ENCODE results near the gene DCUN1D4. TPM values are rescaled to one million over a fixed set of nuclear protein-coding genes. Genes with fewer than 3 reads are reported as not detected.

The DCUN1D4 gene
- total RNA-seq, 2 experiments from 2014 or later: 39.4 to 42.9 TPM

GRCh38 chr4:51845711-51846110 is 2.8 kb downstream of the DCUN1D4 start:
- Mint-ChIP-seq H3K4me3 (no peak overlapping the region), H3K36me3 (peaks cover 16% of the 10 kb centered on the region), H3K27ac (no peak overlapping the region), H3K27me3 (no peaks in the 10 kb centered on the region), H3K4me1 (peaks cover 37% of the 10 kb centered on the region), H3K9me3 (no peaks in the 10 kb centered on the region)
- DNase-seq: no peak

- Mint-ChIP-seq H3K27me3 (no peaks in the 10 kb centered on the region), H3K4me1 (peaks cover 58% of the 10 kb centered on the region), H3K36me3 (peaks cover 28% of the 10 kb centered on the region)
These were observed 6.5 kb downstream of the DCUN1D4 start for GRCh38 chr4:51849430-51849829.

GRCh38 chr4:51850294-51850693 is 7.3 kb downstream of the DCUN1D4 start:
- H3K9me3 Mint-ChIP-seq: no peaks in the 10 kb centered on the region
- H3K27ac Mint-ChIP-seq: no peak overlapping the region
- peaks cover 59% of the 10 kb centered on the region for H3K4me1 Mint-ChIP-seq
- H3K27me3 Mint-ChIP-seq: no peaks in the 10 kb centered on the region
- no peak overlapping the region for H3K4me3 Mint-ChIP-seq
- DNase-seq: no peak
- H3K36me3 Mint-ChIP-seq: peaks cover 26% of the 10 kb centered on the region

More at GRCh38 chr4:51849430-51849829, 6.5 kb downstream of the DCUN1D4 start:
- Mint-ChIP-seq H3K4me3 (no peak overlapping the region), H3K27ac (no peak overlapping the region), H3K9me3 (no peaks in the 10 kb centered on the region)
- no peak for DNase-seq

DNA sequence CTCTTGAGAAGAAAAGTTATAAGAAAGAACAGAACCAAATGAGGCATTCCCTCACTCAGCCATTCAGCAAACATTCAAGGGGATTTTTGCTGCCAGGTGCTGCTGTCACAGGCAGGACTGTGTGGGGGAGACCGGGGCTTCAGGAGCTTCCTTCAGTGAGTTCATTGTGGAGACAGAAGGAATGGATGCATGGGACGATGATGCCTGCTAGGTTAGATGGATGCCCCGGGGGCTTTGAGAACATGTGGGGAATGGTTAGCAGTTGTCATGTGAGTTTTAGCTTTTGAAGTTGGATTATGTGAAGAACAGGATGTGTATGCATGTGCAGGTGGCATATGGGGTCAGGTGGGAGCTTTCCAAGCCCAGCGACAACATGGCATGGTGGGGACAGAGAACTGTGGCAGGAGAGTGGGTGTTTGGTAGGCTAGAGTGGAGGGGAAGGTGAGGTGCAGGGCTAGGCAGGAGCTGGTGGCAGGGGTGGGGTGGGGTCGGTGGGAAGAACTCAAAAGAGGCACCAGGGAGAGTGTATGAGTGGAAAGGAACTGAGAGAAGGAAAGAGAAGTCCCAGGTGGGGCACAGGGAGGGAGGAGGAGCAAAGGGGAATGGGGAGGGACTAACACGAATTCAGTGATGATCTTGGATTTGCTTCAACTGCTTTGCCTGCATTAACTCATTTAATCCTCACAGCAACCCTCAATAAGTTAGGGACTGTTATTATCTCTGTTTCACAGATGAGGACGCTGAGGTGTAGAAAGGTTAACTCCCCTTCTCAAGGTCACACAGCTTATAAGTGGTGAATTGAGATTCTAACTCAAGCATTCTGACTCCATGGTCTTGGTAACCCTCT is 8.4 kb downstream of the DCUN1D4 start:
- Mint-ChIP-seq H3K4me1 (peaks cover 58% of the 10 kb centered on the region), H3K27me3 (no peaks in the 10 kb centered on the region), H3K9me3 (no peaks in the 10 kb centered on the region), H3K36me3 (peaks cover 25% of the 10 kb centered on the region), H3K27ac (no peak overlapping the region), H3K4me3 (no peak overlapping the region)
- no peak for DNase-seq

DNA sequence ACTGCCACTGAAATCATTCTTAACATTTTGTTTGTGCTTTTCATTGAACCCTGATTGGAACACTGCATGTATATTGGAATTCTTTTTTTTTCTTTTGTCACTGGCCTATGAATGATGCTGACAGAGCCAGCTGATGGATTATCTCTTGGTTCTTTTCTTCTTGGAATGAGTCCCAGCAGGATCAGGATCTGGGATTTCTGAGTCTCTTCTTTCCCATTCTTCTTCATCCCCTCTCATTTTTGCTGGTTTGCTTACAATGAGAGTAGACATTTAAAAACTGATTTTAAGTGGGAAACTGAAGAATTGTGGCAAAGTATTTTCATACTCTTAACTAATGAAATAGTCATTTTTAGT is 9.0 kb downstream of the DCUN1D4 start:
- Mint-ChIP-seq H3K36me3 (peaks cover 26% of the 10 kb centered on the region), H3K27ac (no peak overlapping the region), H3K27me3 (no peaks in the 10 kb centered on the region), H3K9me3 (no peaks in the 10 kb centered on the region), H3K4me3 (no peak overlapping the region), H3K4me1 (peaks cover 59% of the 10 kb centered on the region)
- DNase-seq: no peak

DNA sequence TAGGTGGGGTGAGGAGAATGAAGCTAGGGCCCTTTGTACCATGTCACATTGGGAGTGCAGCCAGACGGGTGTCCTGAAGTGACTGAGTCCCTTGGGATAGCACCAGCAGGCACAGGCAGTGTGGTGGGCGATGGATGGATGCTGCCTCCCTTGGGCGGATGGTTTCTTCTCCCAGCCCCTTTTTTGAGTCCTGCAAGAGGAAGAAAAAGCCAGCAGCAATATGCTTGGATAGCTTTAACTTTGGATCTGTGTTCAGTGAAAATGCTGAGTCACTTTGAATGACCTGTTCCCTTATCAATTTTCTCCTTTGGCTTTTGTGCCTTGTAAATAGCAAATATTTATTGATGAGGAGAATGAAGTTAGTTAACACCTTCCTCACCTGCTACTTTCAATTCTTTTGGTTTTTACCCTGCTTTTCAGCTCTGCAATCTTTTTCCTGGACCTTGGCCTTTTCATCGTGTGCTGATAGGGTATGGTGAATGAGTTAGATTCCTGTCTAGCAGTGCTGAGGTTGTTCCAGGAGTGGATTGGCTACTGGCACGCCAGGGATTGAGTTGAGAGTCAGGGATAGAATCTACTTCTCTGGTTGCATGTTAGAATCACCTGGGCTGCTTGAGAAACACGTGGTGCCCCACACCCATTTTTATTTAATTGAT is 10.2 kb downstream of the DCUN1D4 start:
- no peak overlapping the region for H3K27ac Mint-ChIP-seq
- DNase-seq: no peak
- H3K4me3 Mint-ChIP-seq: no peak overlapping the region
- H3K36me3 Mint-ChIP-seq: peaks cover 33% of the 10 kb centered on the region
- no peaks in the 10 kb centered on the region for H3K9me3 Mint-ChIP-seq
- H3K27me3 Mint-ChIP-seq: no peaks in the 10 kb centered on the region
- peaks cover 56% of the 10 kb centered on the region for H3K4me1 Mint-ChIP-seq

- no peaks in the 10 kb centered on the region for H3K27me3 Mint-ChIP-seq
- H3K4me3 Mint-ChIP-seq: no peak overlapping the region
- H3K4me1 Mint-ChIP-seq: peaks cover 52% of the 10 kb centered on the region
- H3K36me3 Mint-ChIP-seq: peaks cover 35% of the 10 kb centered on the region
- no peak for DNase-seq
- H3K27ac Mint-ChIP-seq: no peak overlapping the region
- H3K9me3 Mint-ChIP-seq: no peaks in the 10 kb centered on the region
These were observed 12.3 kb downstream of the DCUN1D4 start for GRCh38 chr4:51855270-51855669.

- no peaks in the 10 kb centered on the region for H3K27me3 Mint-ChIP-seq
- H3K4me1 Mint-ChIP-seq: peaks cover 50% of the 10 kb centered on the region
- H3K27ac Mint-ChIP-seq: no peak overlapping the region
These were observed 12.8 kb downstream of the DCUN1D4 start for GRCh38 chr4:51855751-51856150.

GRCh38 chr4:51858605-51859202 is 15.8 kb downstream of the DCUN1D4 start:
- no peaks in the 10 kb centered on the region for H3K9me3 Mint-ChIP-seq
- H3K27me3 Mint-ChIP-seq: no peaks in the 10 kb centered on the region
- no peak overlapping the region for H3K27ac Mint-ChIP-seq
- peaks cover 27% of the 10 kb centered on the region for H3K4me1 Mint-ChIP-seq
- no peak for DNase-seq
- no peak overlapping the region for H3K4me3 Mint-ChIP-seq
- peaks cover 30% of the 10 kb centered on the region for H3K36me3 Mint-ChIP-seq

More at GRCh38 chr4:51855751-51856150, 12.8 kb downstream of the DCUN1D4 start:
- peaks cover 37% of the 10 kb centered on the region for H3K36me3 Mint-ChIP-seq
- no peak overlapping the region for H3K4me3 Mint-ChIP-seq
- no peaks in the 10 kb centered on the region for H3K9me3 Mint-ChIP-seq
- DNase-seq: no peak

- Mint-ChIP-seq H3K27me3 (no peaks in the 10 kb centered on the region), H3K4me1 (peaks cover 24% of the 10 kb centered on the region), H3K4me3 (no peak overlapping the region), H3K36me3 (peaks cover 27% of the 10 kb centered on the region), H3K9me3 (no peaks in the 10 kb centered on the region), H3K27ac (no peak overlapping the region)
- no peak for DNase-seq
These were observed 16.6 kb downstream of the DCUN1D4 start for GRCh38 chr4:51859476-51860031.

DNA sequence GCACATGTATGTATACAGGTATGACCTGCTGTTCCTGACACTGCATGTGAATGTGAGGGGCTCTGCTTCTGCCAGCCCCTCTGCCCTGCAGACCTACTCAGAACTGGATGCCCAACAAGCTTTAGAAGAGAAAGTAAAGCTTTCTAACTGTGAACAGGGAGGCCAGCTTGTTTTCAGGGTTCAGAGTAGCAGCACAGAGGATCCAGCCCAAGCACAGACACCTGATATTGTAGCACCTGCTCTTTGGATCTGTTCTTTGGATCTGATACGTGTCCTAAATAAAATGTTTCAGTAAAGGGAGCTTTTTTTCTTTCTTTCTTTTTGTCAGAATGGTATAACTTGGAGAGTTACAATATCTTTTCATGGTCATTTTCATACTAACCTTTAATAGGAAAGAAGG is 19.2 kb downstream of the DCUN1D4 start:
- no peak for DNase-seq
- H3K27me3 Mint-ChIP-seq: no peaks in the 10 kb centered on the region
- no peaks in the 10 kb centered on the region for H3K9me3 Mint-ChIP-seq
- H3K4me1 Mint-ChIP-seq: peaks cover 15% of the 10 kb centered on the region
- H3K4me3 Mint-ChIP-seq: no peak overlapping the region
- peaks cover 36% of the 10 kb centered on the region for H3K36me3 Mint-ChIP-seq
- H3K27ac Mint-ChIP-seq: no peak overlapping the region

- Mint-ChIP-seq H3K27ac (no peak overlapping the region), H3K9me3 (no peaks in the 10 kb centered on the region), H3K4me3 (no peak overlapping the region), H3K36me3 (peaks cover 33% of the 10 kb centered on the region), H3K4me1 (peaks cover 12% of the 10 kb centered on the region), H3K27me3 (no peaks in the 10 kb centered on the region)
- DNase-seq: no peak
These were observed 19.8 kb downstream of the DCUN1D4 start for GRCh38 chr4:51862781-51863180.

GRCh38 chr4:51865717-51866116 is 22.8 kb downstream of the DCUN1D4 start:
- Mint-ChIP-seq H3K27ac (no peak overlapping the region), H3K9me3 (no peaks in the 10 kb centered on the region), H3K4me1 (peaks cover 6% of the 10 kb centered on the region), H3K36me3 (peaks cover 24% of the 10 kb centered on the region), H3K4me3 (no peak overlapping the region), H3K27me3 (no peaks in the 10 kb centered on the region)
- no peak for DNase-seq

DNA sequence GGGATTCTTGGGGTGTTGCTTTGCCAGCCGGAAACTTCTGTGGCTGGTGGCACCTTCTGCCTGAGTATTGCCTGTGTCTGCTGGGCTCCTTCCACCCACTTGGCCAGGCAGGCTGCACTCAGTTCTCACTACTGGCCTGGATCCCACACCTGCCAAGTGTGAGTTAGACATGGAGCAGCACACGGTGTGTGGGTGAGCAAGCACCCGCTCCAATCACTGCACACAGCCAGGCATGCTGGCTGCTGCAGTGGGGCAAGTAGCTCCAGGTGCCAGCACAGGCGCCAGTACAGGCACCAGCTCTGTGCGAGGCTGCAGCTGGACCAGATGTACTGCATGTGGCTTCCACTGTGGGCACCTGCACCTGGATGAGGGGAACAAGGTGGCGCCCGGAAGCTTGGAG is 23.9 kb downstream of the DCUN1D4 start:
- DNase-seq: no peak
- no peaks in the 10 kb centered on the region for H3K27me3 Mint-ChIP-seq
- H3K9me3 Mint-ChIP-seq: no peaks in the 10 kb centered on the region
- no peak overlapping the region for H3K4me3 Mint-ChIP-seq
- H3K36me3 Mint-ChIP-seq: peaks cover 30% of the 10 kb centered on the region
- peaks cover 5% of the 10 kb centered on the region for H3K4me1 Mint-ChIP-seq
- no peak overlapping the region for H3K27ac Mint-ChIP-seq
